ENCODE measurements around the gene EDNRB.
"Not testable (repeated sequence)": the region's sequence is repeated elsewhere in the genome, so short reads cannot be mapped to it uniquely, and the experiment has no call there.

The EDNRB gene

DNA sequence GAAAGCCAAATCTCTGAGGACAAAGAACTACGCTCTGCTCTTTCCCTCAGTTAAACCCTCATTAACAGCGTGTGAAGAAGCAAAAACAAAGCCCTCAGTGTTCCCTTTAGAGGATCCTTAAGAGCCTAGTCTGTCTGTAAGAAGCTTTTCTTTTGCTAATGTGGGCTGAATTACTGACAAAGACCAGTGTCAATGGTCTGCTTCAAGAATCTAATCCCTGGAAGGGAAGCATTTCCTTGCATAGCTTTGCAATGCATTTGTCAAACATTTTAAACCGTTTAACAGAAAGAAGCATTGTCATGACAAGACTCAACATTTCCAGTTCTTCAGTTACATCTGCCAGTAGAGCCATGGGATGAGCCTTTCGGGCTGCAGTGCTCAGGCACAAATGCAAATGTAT is 64.9 kb downstream of the EDNRB start:
- DNase-seq (ENCODE audit: low spot score): no peak

DNA sequence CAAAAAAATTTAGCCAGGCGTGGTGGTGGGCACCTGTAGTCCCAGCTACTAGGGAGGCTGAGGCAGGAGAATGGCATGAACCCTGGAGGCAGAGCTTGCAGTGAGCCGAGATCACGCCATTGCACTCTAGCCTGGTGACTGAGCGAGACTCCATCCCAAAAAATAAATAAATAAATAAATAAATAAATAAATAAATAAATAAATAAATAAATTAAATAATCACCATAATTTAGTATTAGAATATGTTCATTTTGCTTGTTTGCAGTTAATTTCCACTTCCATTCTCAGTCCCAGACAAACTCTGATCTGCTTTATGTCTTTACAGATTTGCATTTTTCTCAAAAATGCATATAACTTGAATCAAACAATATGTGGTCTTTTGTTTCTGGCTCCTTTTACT is 70.6 kb downstream of the EDNRB start:
- DNase-seq (ENCODE audit: low spot score): not testable (repeated sequence)

More for the DNA sequence above, 64.9 kb downstream of the EDNRB start:
- TF ChIP-seq, protein P1, sequence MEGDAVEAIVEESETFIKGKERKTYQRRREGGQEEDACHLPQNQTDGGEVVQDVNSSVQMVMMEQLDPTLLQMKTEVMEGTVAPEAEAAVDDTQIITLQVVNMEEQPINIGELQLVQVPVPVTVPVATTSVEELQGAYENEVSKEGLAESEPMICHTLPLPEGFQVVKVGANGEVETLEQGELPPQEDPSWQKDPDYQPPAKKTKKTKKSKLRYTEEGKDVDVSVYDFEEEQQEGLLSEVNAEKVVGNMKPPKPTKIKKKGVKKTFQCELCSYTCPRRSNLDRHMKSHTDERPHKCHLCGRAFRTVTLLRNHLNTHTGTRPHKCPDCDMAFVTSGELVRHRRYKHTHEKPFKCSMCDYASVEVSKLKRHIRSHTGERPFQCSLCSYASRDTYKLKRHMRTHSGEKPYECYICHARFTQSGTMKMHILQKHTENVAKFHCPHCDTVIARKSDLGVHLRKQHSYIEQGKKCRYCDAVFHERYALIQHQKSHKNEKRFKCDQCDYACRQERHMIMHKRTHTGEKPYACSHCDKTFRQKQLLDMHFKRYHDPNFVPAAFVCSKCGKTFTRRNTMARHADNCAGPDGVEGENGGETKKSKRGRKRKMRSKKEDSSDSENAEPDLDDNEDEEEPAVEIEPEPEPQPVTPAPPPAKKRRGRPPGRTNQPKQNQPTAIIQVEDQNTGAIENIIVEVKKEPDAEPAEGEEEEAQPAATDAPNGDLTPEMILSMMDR (IDR thresholded peaks at IDR 0.05; ENCODE audit: extremely low read depth, missing control alignments): no peak

DNA sequence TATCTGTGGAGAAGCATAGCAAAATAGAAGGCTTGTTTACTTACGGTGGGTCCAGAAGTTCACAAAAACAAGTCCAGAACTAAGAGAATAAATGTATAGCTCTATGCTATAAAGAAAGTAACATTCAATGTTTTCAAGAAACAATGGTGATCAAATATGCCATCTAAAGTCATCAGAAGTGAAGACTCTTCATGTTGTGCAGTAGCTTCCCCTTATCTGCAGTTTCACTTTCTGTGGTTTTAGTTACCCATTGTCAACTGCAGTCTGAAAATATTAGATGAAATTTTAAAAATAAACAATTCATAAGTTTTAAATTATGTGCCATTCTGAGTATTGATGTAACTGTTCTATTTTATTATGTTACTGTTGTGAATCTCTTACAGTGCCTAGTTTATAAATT is 72.5 kb downstream of the EDNRB start:
- TF ChIP-seq, protein P1 (IDR thresholded peaks at IDR 0.05; ENCODE audit: extremely low read depth, missing control alignments): no peak
- peak; percentile 6 for DNase-seq (ENCODE audit: low spot score)

Measured in GM20000 (cell line).